Breast epithelium (tissue), 4 donors: Measurements from ENCODE around the gene CFAP54. TPM values are rescaled to one million over a fixed set of nuclear protein-coding genes. Genes with fewer than 3 reads are reported as not detected.

ENCODE experiments used
- DNase-seq, 2 donors: peaks; one replicate each; pipeline ENCODE4 v3.0.0-alpha.2; 2019; ENCODE audit warnings: low spot score in 2 of 2
- H3K27ac ChIP-seq, 2 donors: fragments of 200-600 bp; sonication (generic) in 1 of 2; one replicate each; pipeline ENCODE4 v1.5.1; 2016 to 2019; ENCODE audit warnings: mild to moderate bottlenecking in 1 of 2
- H3K27me3 ChIP-seq, 2 donors: fragments of 200-600 bp; sonication (generic) in 1 of 2; one replicate each; pipeline versions ENCODE4 v1.5.1 to v1.6.0; 2017 to 2019; ENCODE audit warnings: control low read depth in 1 of 2, mild to moderate bottlenecking in 1 of 2
- H3K36me3 ChIP-seq: fragments of 200-600 bp; one replicate; pipeline ENCODE4 v1.5.1; 2019
- H3K4me1 ChIP-seq, 2 donors: fragments of 200-600 bp; sonication (generic); one replicate each; pipeline ENCODE4 v1.5.1; 2016 to 2019; ENCODE audit warnings: control low read depth in 1 of 2
- H3K4me3 ChIP-seq, 3 donors: fragments of 200-600 bp; sonication (generic); 1 replicate in 2 of 3; 2 replicates in 1 of 3; pipeline ENCODE4 v1.5.1; 2016 to 2019; ENCODE audit warnings: mild to moderate bottlenecking in 3 of 3, moderate library complexity in 2 of 3
- H3K9me3 ChIP-seq, 2 donors: fragments of 200-600 bp; sonication (generic) in 1 of 2; one replicate each; pipeline ENCODE4 v1.5.1; 2016 to 2019; ENCODE audit warnings: control low read depth in 1 of 2
- CTCF ChIP-seq, 3 donors: fragments of 450-650 bp; IDR thresholded peaks; one replicate each; pipeline ENCODE4 v1.5.1; 2016 to 2017; ENCODE audit warnings: antibody characterized with exemption in 3 of 3, mild to moderate bottlenecking in 3 of 3, moderate library complexity in 3 of 3
- POLR2A ChIP-seq: fragments of 450-650 bp; IDR thresholded peaks from one replicate; pipeline ENCODE4 v1.6.1; 2016; ENCODE audit warnings: antibody characterized with exemption, mild to moderate bottlenecking, moderate library complexity
- POLR2AphosphoS5 ChIP-seq, 3 donors: sonication (generic); formaldehyde crosslinking; IDR thresholded peaks; one replicate each; pipeline ENCODE4 v1.6.1; 2017; ENCODE audit warnings: antibody characterized with exemption in 3 of 3
- intact Hi-C: fragments of 100-400 bp; cut with DNase I; formaldehyde crosslinking; loops from one replicate; pipeline ENCODE4 v1.15.1; 2023; ENCODE audit warnings: low total_unique reads
- total RNA-seq, 3 donors: library from RNA; depleted of rRNA; stranded (reverse); fragments of >200 nt; gene quantifications; one replicate each; pipeline ENCODE4 v1.1.0, GENCODE V29; 2016

CFAP54 gene
- total RNA-seq, 3 donors from 2014 or later: 0.48 to 7.3 (median 2.9) TPM

- no peak overlapping the region for H3K4me3 ChIP-seq
- H3K36me3 ChIP-seq: no peaks in the 10 kb centered on the region
- no peak for DNase-seq
- intact Hi-C loops: no loop called here
- TF ChIP-seq CTCF (IDR thresholded peaks at IDR 0.05): no peak
- no peak for TF ChIP-seq POLR2A
- no peaks in the 10 kb centered on the region for H3K9me3 ChIP-seq
- no peaks in the 10 kb centered on the region for H3K27me3 ChIP-seq
- no peak overlapping the region for H3K27ac ChIP-seq
- no peaks in the 10 kb centered on the region for H3K4me1 ChIP-seq
Measured at GRCh38 chr12:96605684-96606083, 116.3 kb downstream of the CFAP54 start.

- intact Hi-C loops: no loop called here
- H3K4me1 ChIP-seq: no peaks in the 10 kb centered on the region
- no peak for DNase-seq
- no peaks in the 10 kb centered on the region for H3K9me3 ChIP-seq
- no peaks in the 10 kb centered on the region for H3K27me3 ChIP-seq
- no peak overlapping the region for H3K27ac ChIP-seq
- TF ChIP-seq CTCF (IDR thresholded peaks at IDR 0.05): no peak
- no peak for TF ChIP-seq POLR2A
- TF ChIP-seq POLR2AphosphoS5 (IDR thresholded peaks at IDR 0.05): no peak
- no peak overlapping the region for H3K4me3 ChIP-seq
- no peaks in the 10 kb centered on the region for H3K36me3 ChIP-seq
Measured at GRCh38 chr12:96606134-96606533, 116.8 kb downstream of the CFAP54 start.

- Histone ChIP-seq H3K4me1 (no peaks in the 10 kb centered on the region), H3K9me3 (no peaks in the 10 kb centered on the region), H3K27ac (no peak overlapping the region)
Measured at GRCh38 chr12:96606644-96607043, 117.3 kb downstream of the CFAP54 start.

GRCh38 chr12:96617178-96617577 lies 127.8 kb downstream of the CFAP54 start:
- Histone ChIP-seq H3K4me1 (no peaks in the 10 kb centered on the region), H3K27ac (no peak overlapping the region), H3K27me3 (no peaks in the 10 kb centered on the region), H3K9me3 (no peaks in the 10 kb centered on the region), H3K4me3 (no peak overlapping the region), H3K36me3 (no peaks in the 10 kb centered on the region)
- TF ChIP-seq POLR2AphosphoS5 (IDR thresholded peaks at IDR 0.05) (no peak), POLR2A (no peak)
- no peak for DNase-seq
- intact Hi-C loops: no loop called here

More at GRCh38 chr12:96606644-96607043, 117.3 kb downstream of the CFAP54 start:
- Histone ChIP-seq H3K4me3 (no peak overlapping the region), H3K36me3 (no peaks in the 10 kb centered on the region), H3K27me3 (no peaks in the 10 kb centered on the region)
- intact Hi-C loops: no loop called here
- TF ChIP-seq POLR2A (no peak), POLR2AphosphoS5 (IDR thresholded peaks at IDR 0.05) (no peak), CTCF (IDR thresholded peaks at IDR 0.05) (no peak)
- no peak for DNase-seq

GRCh38 chr12:96623155-96623554 lies 133.8 kb downstream of the CFAP54 start:
- DNase-seq: no peak
- intact Hi-C loops: no loop called here
- Histone ChIP-seq H3K36me3 (no peaks in the 10 kb centered on the region), H3K9me3 (no peaks in the 10 kb centered on the region), H3K4me1 (no peaks in the 10 kb centered on the region), H3K27ac (no peak overlapping the region), H3K4me3 (no peak overlapping the region), H3K27me3 (no peaks in the 10 kb centered on the region)
- no peak for TF ChIP-seq CTCF (IDR thresholded peaks at IDR 0.05)

GRCh38 chr12:96623656-96624217 lies 134.4 kb downstream of the CFAP54 start:
- intact Hi-C loops: no loop called here

More at GRCh38 chr12:96623656-96624217, 134.4 kb downstream of the CFAP54 start:
- Histone ChIP-seq H3K4me1 (no peaks in the 10 kb centered on the region), H3K4me3 (no peak overlapping the region), H3K27ac (no peak overlapping the region), H3K27me3 (no peaks in the 10 kb centered on the region), H3K9me3 (no peaks in the 10 kb centered on the region), H3K36me3 (no peaks in the 10 kb centered on the region)
- no peak for DNase-seq
- no peak for TF ChIP-seq POLR2AphosphoS5 (IDR thresholded peaks at IDR 0.05)
- TF ChIP-seq POLR2A: no peak
- TF ChIP-seq CTCF (IDR thresholded peaks at IDR 0.05): no peak
